HEK293 (cell line): ENCODE results near the gene RNF43.

Source experiments
- FEZF1 ChIP-seq: fragments of 450-650 bp; formaldehyde crosslinking; IDR thresholded peaks from 2 replicates; pipeline ENCODE4 v1.5.1; 2016; ENCODE audit warnings: missing biosample characterization, missing genetic modification characterization
- GLIS1 ChIP-seq: fragments of 450-650 bp; formaldehyde crosslinking; IDR thresholded peaks from 2 replicates; pipeline ENCODE4 v1.5.1; 2016; ENCODE audit warnings: missing biosample characterization, missing genetic modification characterization
- HOXC10 ChIP-seq: sonication (generic); formaldehyde crosslinking; IDR thresholded peaks from 2 replicates; pipeline ENCODE4 v1.8.1; 2023; ENCODE audit warnings: mild to moderate bottlenecking, missing genetic modification reagents
- HOXD13 ChIP-seq: sonication (generic); formaldehyde crosslinking; IDR thresholded peaks from 2 replicates; pipeline ENCODE4 v1.8.0; 2022; ENCODE audit warnings: missing genetic modification reagents, borderline replicate concordance
- OSR2 ChIP-seq: fragments of 450-650 bp; formaldehyde crosslinking; IDR thresholded peaks from 2 replicates; pipeline ENCODE4 v1.5.1; 2016; ENCODE audit warnings: missing biosample characterization, missing genetic modification characterization
- SCRT1 ChIP-seq: fragments of 450-650 bp; formaldehyde crosslinking; IDR thresholded peaks from 2 replicates; pipeline ENCODE4 v1.5.1; 2016; ENCODE audit warnings: missing biosample characterization, missing genetic modification characterization, borderline replicate concordance
- SP2 ChIP-seq: fragments of 450-650 bp; formaldehyde crosslinking; IDR thresholded peaks from 2 replicates; pipeline ENCODE4 v1.5.1; 2016; ENCODE audit warnings: missing biosample characterization, missing genetic modification characterization
- WT1 ChIP-seq: fragments of 450-650 bp; formaldehyde crosslinking; IDR thresholded peaks from 2 replicates; pipeline ENCODE4 v1.5.1; 2016; ENCODE audit warnings: missing biosample characterization, missing genetic modification characterization
- ZBTB17 ChIP-seq: fragments of 450-650 bp; formaldehyde crosslinking; IDR thresholded peaks from 2 replicates; pipeline ENCODE4 v1.5.1; 2016; ENCODE audit warnings: missing biosample characterization, missing genetic modification characterization
- ZIC2 ChIP-seq: fragments of 450-650 bp; formaldehyde crosslinking; IDR thresholded peaks from 2 replicates; pipeline ENCODE4 v1.5.1; 2016; ENCODE audit warnings: missing biosample characterization, missing genetic modification characterization
- ZNF174 ChIP-seq: fragments of 450-650 bp; formaldehyde crosslinking; IDR thresholded peaks from 2 replicates; pipeline ENCODE4 v1.5.0; 2017; ENCODE audit warnings: missing biosample characterization, mild to moderate bottlenecking, missing genetic modification characterization
- ZNF19 ChIP-seq: fragments of 450-650 bp; formaldehyde crosslinking; IDR thresholded peaks from 2 replicates; pipeline ENCODE4; 2016; ENCODE audit warnings: missing biosample characterization, missing genetic modification characterization, low read depth
- ZNF211 ChIP-seq: fragments of 450-650 bp; formaldehyde crosslinking; IDR thresholded peaks from 2 replicates; pipeline ENCODE4 v1.5.1; 2016; ENCODE audit warnings: low read depth, missing biosample characterization, missing genetic modification characterization
- ZNF274 ChIP-seq, 2 experiments: fragments of 200-500 bp in 1 of 2; fragments of 450-650 bp in 1 of 2; sonication (Bioruptor generic) in 1 of 2; formaldehyde crosslinking in 1 of 2; IDR thresholded peaks; 2 replicates each; pipeline versions ENCODE4 v1.5.1 to v1.6.1; 2014 to 2016; ENCODE audit warnings: borderline replicate concordance in 1 of 2, inconsistent platforms in 1 of 2, low read length in 1 of 2, missing biosample characterization in 1 of 2, missing genetic modification characterization in 1 of 2
- ZNF530 ChIP-seq: fragments of 450-650 bp; formaldehyde crosslinking; IDR thresholded peaks from 2 replicates; pipeline ENCODE4 v1.5.1; 2016; ENCODE audit warnings: low read depth, missing biosample characterization, missing genetic modification characterization
- ZNF549 ChIP-seq: fragments of 450-650 bp; IDR thresholded peaks from 2 replicates; pipeline ENCODE4 v1.5.1; 2018; ENCODE audit warnings: missing biosample characterization, missing genetic modification characterization, mild to moderate bottlenecking, inconsistent platforms, moderate library complexity
- ZNF571 ChIP-seq: fragments of 450-650 bp; formaldehyde crosslinking; IDR thresholded peaks from 2 replicates; pipeline ENCODE4 v1.5.0; 2017; ENCODE audit warnings: missing biosample characterization, missing genetic modification characterization
- ZNF670 ChIP-seq: fragments of 450-650 bp; formaldehyde crosslinking; IDR thresholded peaks from 2 replicates; pipeline ENCODE4 v1.5.1; 2016; ENCODE audit warnings: missing biosample characterization, missing genetic modification characterization, low read depth
- ZNF76 ChIP-seq: fragments of 450-650 bp; formaldehyde crosslinking; IDR thresholded peaks from 2 replicates; pipeline ENCODE4; 2016; ENCODE audit warnings: low read depth, missing biosample characterization, missing genetic modification characterization, borderline replicate concordance
- ZNF777 ChIP-seq: fragments of 450-650 bp; formaldehyde crosslinking; IDR thresholded peaks from 2 replicates; pipeline ENCODE4 v1.5.1; 2017; ENCODE audit warnings: missing biosample characterization, missing genetic modification characterization, borderline replicate concordance
- ZNF792 ChIP-seq: fragments of 450-650 bp; formaldehyde crosslinking; IDR thresholded peaks from 2 replicates; pipeline ENCODE4 v1.5.1; 2016; ENCODE audit warnings: missing biosample characterization, missing genetic modification characterization
- ZSCAN16 ChIP-seq: fragments of 450-650 bp; formaldehyde crosslinking; IDR thresholded peaks from 2 replicates; pipeline ENCODE4 v1.5.1; 2016; ENCODE audit warnings: missing biosample characterization, missing genetic modification characterization
- TF ChIP-seq, protein P1 (sequence below): fragments of 450-650 bp; formaldehyde crosslinking; IDR thresholded peaks from 2 replicates; pipeline ENCODE4 v1.5.1; 2017; ENCODE audit warnings: missing biosample characterization, missing genetic modification characterization
- TF ChIP-seq, protein P2 (sequence below): fragments of 450-650 bp; formaldehyde crosslinking; IDR thresholded peaks from 2 replicates; pipeline ENCODE4 v1.5.1; 2017; ENCODE audit warnings: missing biosample characterization, mild to moderate bottlenecking, missing genetic modification characterization, moderate library complexity
- TF ChIP-seq, protein P3 (sequence below): fragments of 450-650 bp; IDR thresholded peaks from 2 replicates; pipeline ENCODE4 v1.5.1; 2018; ENCODE audit warnings: missing biosample characterization, missing genetic modification characterization
- TF ChIP-seq, protein P4 (sequence below): fragments of 450-650 bp; formaldehyde crosslinking; IDR thresholded peaks from 2 replicates; pipeline ENCODE4 v1.5.0; 2017; ENCODE audit warnings: missing biosample characterization, missing genetic modification characterization, borderline replicate concordance
- TF ChIP-seq, protein P5 (sequence below): fragments of 450-650 bp; formaldehyde crosslinking; IDR thresholded peaks from 2 replicates; pipeline ENCODE4 v1.5.1; 2016; ENCODE audit warnings: missing biosample characterization, missing genetic modification characterization
- TF ChIP-seq, protein P6 (sequence below): fragments of 450-650 bp; formaldehyde crosslinking; IDR thresholded peaks from 2 replicates; pipeline ENCODE4 v1.5.1; 2016; ENCODE audit warnings: missing biosample characterization, missing genetic modification characterization

RNF43 gene

DNA sequence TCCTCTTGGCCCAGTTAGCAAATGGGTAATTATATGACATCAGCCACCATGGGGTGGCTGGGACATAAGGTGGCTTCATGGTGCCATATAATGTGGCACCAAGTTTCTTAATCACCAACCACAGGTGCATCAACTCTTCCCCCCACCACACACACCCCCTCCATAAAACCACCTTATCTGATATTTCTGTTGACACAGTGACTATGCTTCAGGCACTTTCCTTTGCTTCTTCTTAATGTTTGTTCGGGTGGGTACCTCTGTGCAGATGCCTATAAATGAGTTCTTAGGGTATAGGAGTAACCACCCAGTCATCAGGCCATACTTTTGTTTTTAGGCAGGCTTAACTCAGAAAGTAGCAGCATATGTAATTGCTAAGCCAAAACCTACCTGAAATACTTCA, 29.5 kb downstream of the RNF43 start (continued):
- TF ChIP-seq, protein P1, sequence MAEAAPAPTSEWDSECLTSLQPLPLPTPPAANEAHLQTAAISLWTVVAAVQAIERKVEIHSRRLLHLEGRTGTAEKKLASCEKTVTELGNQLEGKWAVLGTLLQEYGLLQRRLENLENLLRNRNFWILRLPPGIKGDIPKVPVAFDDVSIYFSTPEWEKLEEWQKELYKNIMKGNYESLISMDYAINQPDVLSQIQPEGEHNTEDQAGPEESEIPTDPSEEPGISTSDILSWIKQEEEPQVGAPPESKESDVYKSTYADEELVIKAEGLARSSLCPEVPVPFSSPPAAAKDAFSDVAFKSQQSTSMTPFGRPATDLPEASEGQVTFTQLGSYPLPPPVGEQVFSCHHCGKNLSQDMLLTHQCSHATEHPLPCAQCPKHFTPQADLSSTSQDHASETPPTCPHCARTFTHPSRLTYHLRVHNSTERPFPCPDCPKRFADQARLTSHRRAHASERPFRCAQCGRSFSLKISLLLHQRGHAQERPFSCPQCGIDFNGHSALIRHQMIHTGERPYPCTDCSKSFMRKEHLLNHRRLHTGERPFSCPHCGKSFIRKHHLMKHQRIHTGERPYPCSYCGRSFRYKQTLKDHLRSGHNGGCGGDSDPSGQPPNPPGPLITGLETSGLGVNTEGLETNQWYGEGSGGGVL (tag by site-specific recombination) = peak; percentile 99
- TF ChIP-seq WT1 (peak; percentile 86), FEZF1 (tag by site-specific recombination) (peak; percentile 82), ZIC2 (tag by site-specific recombination) (peak; percentile 71), HOXD13 (CRISPR knock-in tag) (peak; percentile 99), ZNF571 (no peak), ZNF76 (tag by site-specific recombination) (peak; percentile 75; the same call in 1 of the 2 replicates), ZNF19 (tag by site-specific recombination) (peak; percentile 43; the same call in 1 of the 2 replicates), ZNF274 (IDR thresholded peaks at IDR 0.05; ENCODE audit: low read length) (no peak), ZNF274 (tag by site-specific recombination; IDR thresholded peaks at IDR 0.05; ENCODE audit: borderline replicate concordance) (no peak), GLIS1 (tag by site-specific recombination) (peak; percentile 95), ZNF792 (no peak), SP2 (tag by site-specific recombination) (no peak), ZNF211 (tag by site-specific recombination) (no peak), ZNF670 (no peak), SCRT1 (peak; percentile 95), ZSCAN16 (tag by site-specific recombination) (no peak), ZNF777 (no peak), ZNF530 (tag by site-specific recombination) (no peak), HOXC10 (CRISPR knock-in tag) (no peak), OSR2 (tag by site-specific recombination) (peak; percentile 92), ZNF549 (no peak), ZNF174 (no peak), ZBTB17 (tag by site-specific recombination) (no peak)
- TF ChIP-seq, protein P2, sequence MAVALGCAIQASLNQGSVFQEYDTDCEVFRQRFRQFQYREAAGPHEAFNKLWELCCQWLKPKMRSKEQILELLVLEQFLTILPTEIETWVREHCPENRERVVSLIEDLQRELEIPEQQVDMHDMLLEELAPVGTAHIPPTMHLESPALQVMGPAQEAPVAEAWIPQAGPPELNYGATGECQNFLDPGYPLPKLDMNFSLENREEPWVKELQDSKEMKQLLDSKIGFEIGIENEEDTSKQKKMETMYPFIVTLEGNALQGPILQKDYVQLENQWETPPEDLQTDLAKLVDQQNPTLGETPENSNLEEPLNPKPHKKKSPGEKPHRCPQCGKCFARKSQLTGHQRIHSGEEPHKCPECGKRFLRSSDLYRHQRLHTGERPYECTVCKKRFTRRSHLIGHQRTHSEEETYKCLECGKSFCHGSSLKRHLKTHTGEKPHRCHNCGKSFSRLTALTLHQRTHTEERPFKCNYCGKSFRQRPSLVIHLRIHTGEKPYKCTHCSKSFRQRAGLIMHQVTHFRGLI (tag by site-specific recombination) = 0 out of 2 replicates have a peak, but pooled peaks have one; percentile 37
- TF ChIP-seq, protein P3, sequence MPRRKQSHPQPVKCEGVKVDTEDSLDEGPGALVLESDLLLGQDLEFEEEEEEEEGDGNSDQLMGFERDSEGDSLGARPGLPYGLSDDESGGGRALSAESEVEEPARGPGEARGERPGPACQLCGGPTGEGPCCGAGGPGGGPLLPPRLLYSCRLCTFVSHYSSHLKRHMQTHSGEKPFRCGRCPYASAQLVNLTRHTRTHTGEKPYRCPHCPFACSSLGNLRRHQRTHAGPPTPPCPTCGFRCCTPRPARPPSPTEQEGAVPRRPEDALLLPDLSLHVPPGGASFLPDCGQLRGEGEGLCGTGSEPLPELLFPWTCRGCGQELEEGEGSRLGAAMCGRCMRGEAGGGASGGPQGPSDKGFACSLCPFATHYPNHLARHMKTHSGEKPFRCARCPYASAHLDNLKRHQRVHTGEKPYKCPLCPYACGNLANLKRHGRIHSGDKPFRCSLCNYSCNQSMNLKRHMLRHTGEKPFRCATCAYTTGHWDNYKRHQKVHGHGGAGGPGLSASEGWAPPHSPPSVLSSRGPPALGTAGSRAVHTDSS = no peak
- TF ChIP-seq, protein P4, sequence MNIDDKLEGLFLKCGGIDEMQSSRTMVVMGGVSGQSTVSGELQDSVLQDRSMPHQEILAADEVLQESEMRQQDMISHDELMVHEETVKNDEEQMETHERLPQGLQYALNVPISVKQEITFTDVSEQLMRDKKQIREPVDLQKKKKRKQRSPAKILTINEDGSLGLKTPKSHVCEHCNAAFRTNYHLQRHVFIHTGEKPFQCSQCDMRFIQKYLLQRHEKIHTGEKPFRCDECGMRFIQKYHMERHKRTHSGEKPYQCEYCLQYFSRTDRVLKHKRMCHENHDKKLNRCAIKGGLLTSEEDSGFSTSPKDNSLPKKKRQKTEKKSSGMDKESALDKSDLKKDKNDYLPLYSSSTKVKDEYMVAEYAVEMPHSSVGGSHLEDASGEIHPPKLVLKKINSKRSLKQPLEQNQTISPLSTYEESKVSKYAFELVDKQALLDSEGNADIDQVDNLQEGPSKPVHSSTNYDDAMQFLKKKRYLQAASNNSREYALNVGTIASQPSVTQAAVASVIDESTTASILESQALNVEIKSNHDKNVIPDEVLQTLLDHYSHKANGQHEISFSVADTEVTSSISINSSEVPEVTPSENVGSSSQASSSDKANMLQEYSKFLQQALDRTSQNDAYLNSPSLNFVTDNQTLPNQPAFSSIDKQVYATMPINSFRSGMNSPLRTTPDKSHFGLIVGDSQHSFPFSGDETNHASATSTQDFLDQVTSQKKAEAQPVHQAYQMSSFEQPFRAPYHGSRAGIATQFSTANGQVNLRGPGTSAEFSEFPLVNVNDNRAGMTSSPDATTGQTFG = no peak
- TF ChIP-seq, protein P5, sequence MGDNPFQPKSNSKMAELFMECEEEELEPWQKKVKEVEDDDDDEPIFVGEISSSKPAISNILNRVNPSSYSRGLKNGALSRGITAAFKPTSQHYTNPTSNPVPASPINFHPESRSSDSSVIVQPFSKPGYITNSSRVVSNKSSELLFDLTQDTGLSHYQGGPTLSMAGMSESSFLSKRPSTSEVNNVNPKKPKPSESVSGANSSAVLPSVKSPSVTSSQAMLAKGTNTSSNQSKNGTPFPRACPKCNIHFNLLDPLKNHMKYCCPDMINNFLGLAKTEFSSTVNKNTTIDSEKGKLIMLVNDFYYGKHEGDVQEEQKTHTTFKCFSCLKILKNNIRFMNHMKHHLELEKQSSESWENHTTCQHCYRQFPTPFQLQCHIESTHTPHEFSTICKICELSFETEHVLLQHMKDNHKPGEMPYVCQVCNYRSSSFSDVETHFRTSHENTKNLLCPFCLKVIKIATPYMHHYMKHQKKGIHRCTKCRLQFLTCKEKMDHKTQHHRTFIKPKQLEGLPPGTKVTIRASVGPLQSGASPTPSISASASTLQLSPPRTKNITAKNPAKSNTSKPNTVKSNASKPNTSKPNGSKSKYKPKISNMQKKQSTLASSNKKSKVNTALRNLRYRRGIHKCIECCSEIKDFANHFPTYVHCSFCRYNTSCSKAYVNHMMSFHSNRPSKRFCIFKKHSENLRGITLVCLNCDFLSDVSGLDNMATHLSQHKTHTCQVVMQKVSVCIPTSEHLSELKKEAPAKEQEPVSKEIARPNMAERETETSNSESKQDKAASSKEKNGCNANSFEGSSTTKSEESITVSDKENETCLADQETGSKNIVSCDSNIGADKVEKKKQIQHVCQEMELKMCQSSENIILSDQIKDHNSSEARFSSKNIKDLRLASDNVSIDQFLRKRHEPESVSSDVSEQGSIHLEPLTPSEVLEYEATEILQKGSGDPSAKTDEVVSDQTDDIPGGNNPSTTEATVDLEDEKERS (tag by site-specific recombination) = no peak
- TF ChIP-seq, protein P6, sequence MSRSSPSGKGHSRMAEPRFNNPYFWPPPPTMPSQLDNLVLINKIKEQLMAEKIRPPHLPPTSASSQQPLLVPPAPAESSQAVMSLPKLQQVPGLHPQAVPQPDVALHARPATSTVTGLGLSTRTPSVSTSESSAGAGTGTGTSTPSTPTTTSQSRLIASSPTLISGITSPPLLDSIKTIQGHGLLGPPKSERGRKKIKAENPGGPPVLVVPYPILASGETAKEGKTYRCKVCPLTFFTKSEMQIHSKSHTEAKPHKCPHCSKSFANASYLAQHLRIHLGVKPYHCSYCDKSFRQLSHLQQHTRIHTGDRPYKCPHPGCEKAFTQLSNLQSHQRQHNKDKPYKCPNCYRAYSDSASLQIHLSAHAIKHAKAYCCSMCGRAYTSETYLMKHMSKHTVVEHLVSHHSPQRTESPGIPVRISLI (tag by site-specific recombination) = no peak
